NCI-H345 (cell line): Measurements from ENCODE around the gene FAM9B.
"Not testable (repeated sequence)": the region's sequence is repeated elsewhere in the genome, so short reads cannot be mapped to it uniquely, and the experiment has no call there.

Experiments
- DNase-seq: peaks from one replicate; lab custom pipeline; 2025; lab: John Stamatoyannopoulos, UW

Gene FAM9B

GRCh38 chrX:9033989-9034388, at the start of gene FAM9B:
TSS of gene FAM9B (minus strand) at chrX:9034127. CDS start at chrX:9032986, 1,141 bp downstream.
- no peak for DNase-seq

GRCh38 chrX:9081271-9081670, 47.3 kb upstream of the FAM9B start:
- DNase-seq = no peak

GRCh38 chrX:9074326-9074725, 40.4 kb upstream of the FAM9B start:
- no peak for DNase-seq

- no peak for DNase-seq
Measured at GRCh38 chrX:9072281-9072680, 38.4 kb upstream of the FAM9B start.

- no peak for DNase-seq
Measured at GRCh38 chrX:9071031-9071650, 37.2 kb upstream of the FAM9B start.

- DNase-seq = no peak
Measured at GRCh38 chrX:9069573-9069972, 35.6 kb upstream of the FAM9B start.

- no peak for DNase-seq
Measured at GRCh38 chrX:9064694-9065093, 30.8 kb upstream of the FAM9B start.

GRCh38 chrX:9062641-9063040, 28.7 kb upstream of the FAM9B start:
- no peak for DNase-seq

GRCh38 chrX:9055354-9055753, 21.4 kb upstream of the FAM9B start:
- DNase-seq = no peak

GRCh38 chrX:9052081-9052480, 18.2 kb upstream of the FAM9B start:
- DNase-seq = no peak

GRCh38 chrX:9050331-9050730, 16.4 kb upstream of the FAM9B start:
- no peak for DNase-seq

GRCh38 chrX:9048801-9049200, 14.9 kb upstream of the FAM9B start:
- no peak for DNase-seq

- DNase-seq = no peak
Measured at GRCh38 chrX:9038244-9038643, 4.3 kb upstream of the FAM9B start.

GRCh38 chrX:9037296-9037695, 3.4 kb upstream of the FAM9B start:
- no peak for DNase-seq

GRCh38 chrX:9033586-9033985, 341 bp downstream of the FAM9B start:
- DNase-seq = no peak

GRCh38 chrX:9033179-9033578, 748 bp downstream of the FAM9B start:
- DNase-seq = no peak

GRCh38 chrX:9023293-9023692, 10.6 kb downstream of the FAM9B start:
- no peak for DNase-seq

- DNase-seq = no peak
Measured at GRCh38 chrX:9019151-9019550, 14.8 kb downstream of the FAM9B start.

GRCh38 chrX:9018332-9018731, 15.6 kb downstream of the FAM9B start:
- DNase-seq = not testable (repeated sequence)

GRCh38 chrX:9003041-9003440, 30.9 kb downstream of the FAM9B start:
- DNase-seq = no peak

GRCh38 chrX:8988446-8988845, 45.5 kb downstream of the FAM9B start:
- DNase-seq = no peak

GRCh38 chrX:8987672-8988250, 46.2 kb downstream of the FAM9B start:
- no peak for DNase-seq

- DNase-seq = no peak
Measured at GRCh38 chrX:8984231-8984630, 49.7 kb downstream of the FAM9B start.

- DNase-seq = no peak
Measured at GRCh38 chrX:8981723-8982122, 52.2 kb downstream of the FAM9B start.
